Suppressor macrophage treated with lipopolysaccharide for 4 hours (primary cell): ENCODE data around the gene NUTF2.
"Not testable (repeated sequence)": the region's sequence is repeated elsewhere in the genome, so short reads cannot be mapped to it uniquely, and the experiment has no call there.

Experiments
- DNase-seq: peaks from one replicate; pipeline ENCODE4 v3.0.0-alpha.2; 2020

The NUTF2 gene

GRCh38 chr16:67841198-67841815, 5.4 kb upstream of the NUTF2 start:
- DNase-seq = no peak

GRCh38 chr16:67841816-67842508, 4.8 kb upstream of the NUTF2 start, which contains the start of gene THAP11:
Gene THAP11, plus strand, starts transcription at chr16:67842320. Its CDS starts 235 bp downstream, at chr16:67842555.
- DNase-seq = peak; percentile 98

- peak; percentile 52 for DNase-seq
Observed at GRCh38 chr16:67842509-67843342, 4.0 kb upstream of the NUTF2 start.

- DNase-seq = no peak
Observed at GRCh38 chr16:67843343-67843765, 3.4 kb upstream of the NUTF2 start.

GRCh38 chr16:67844497-67844896, 2.2 kb upstream of the NUTF2 start:
- no peak for DNase-seq

GRCh38 chr16:67845291-67846062, 1.3 kb upstream of the NUTF2 start:
- DNase-seq = peak; percentile 19

GRCh38 chr16:67846063-67846319, 742 bp upstream of the NUTF2 start:
- no peak for DNase-seq

- DNase-seq = peak; percentile 74
Observed at GRCh38 chr16:67847064-67847861, 530 bp downstream of the NUTF2 start, which contains the start of gene CENPT. Gene CENPT, minus strand, starts transcription at chr16:67847693. Its CDS starts 13,834 bp downstream, at chr16:67833859.

GRCh38 chr16:67848118-67848517, 1.4 kb downstream of the NUTF2 start:
- no peak for DNase-seq

- no peak for DNase-seq
Observed at GRCh38 chr16:67853670-67854069, 6.9 kb downstream of the NUTF2 start.

- no peak for DNase-seq
Observed at GRCh38 chr16:67855789-67856188, 9.1 kb downstream of the NUTF2 start.

GRCh38 chr16:67856927-67857546, 10.3 kb downstream of the NUTF2 start:
- DNase-seq = no peak

GRCh38 chr16:67857547-67858233, 11.0 kb downstream of the NUTF2 start:
- peak; percentile 92 for DNase-seq

GRCh38 chr16:67858500-67858899, 11.8 kb downstream of the NUTF2 start:
- no peak for DNase-seq

GRCh38 chr16:67860589-67861398, 14.1 kb downstream of the NUTF2 start:
- peak; percentile 26 for DNase-seq

- no peak for DNase-seq
Observed at GRCh38 chr16:67861877-67862276, 15.1 kb downstream of the NUTF2 start.

- DNase-seq = no peak
Observed at GRCh38 chr16:67862623-67863583, 16.2 kb downstream of the NUTF2 start.

GRCh38 chr16:67864044-67864443, 17.3 kb downstream of the NUTF2 start:
- DNase-seq = not testable (repeated sequence)

GRCh38 chr16:67864594-67864993, 17.9 kb downstream of the NUTF2 start:
- no peak for DNase-seq
